ENCODE results near the gene RNF26.

The RNF26 gene

GRCh38 chr11:119316016-119316728 is 18.2 kb upstream of the RNF26 start:
- DNase-seq: no peak

- peak; percentile 26 for DNase-seq
These were observed 17.4 kb upstream of the RNF26 start, which contains the start of gene MCAM for GRCh38 chr11:119316729-119317591. Gene MCAM (minus strand): TSS chr11:119317130. CDS start chr11:119317101, 29 bp downstream.

GRCh38 chr11:119317592-119318239 is 16.6 kb upstream of the RNF26 start:
- no peak for DNase-seq

GRCh38 chr11:119318240-119319135 is 15.8 kb upstream of the RNF26 start:
- DNase-seq: peak; percentile 42

GRCh38 chr11:119319136-119319699 is 15.1 kb upstream of the RNF26 start:
- no peak for DNase-seq

GRCh38 chr11:119319700-119320239 is 14.6 kb upstream of the RNF26 start:
- no peak for DNase-seq

- DNase-seq: no peak
These were observed 14.0 kb upstream of the RNF26 start for GRCh38 chr11:119320240-119320775.

GRCh38 chr11:119320776-119321524 is 13.4 kb upstream of the RNF26 start:
- DNase-seq: no peak

GRCh38 chr11:119322360-119322739 is 12.0 kb upstream of the RNF26 start:
- DNase-seq: no peak

- no peak for DNase-seq
These were observed 11.3 kb upstream of the RNF26 start for GRCh38 chr11:119322921-119323531.

- peak; percentile 26 for DNase-seq
These were observed 10.7 kb upstream of the RNF26 start for GRCh38 chr11:119323532-119324033.

GRCh38 chr11:119324189-119324588 is 10.1 kb upstream of the RNF26 start:
- no peak for DNase-seq

GRCh38 chr11:119329320-119329719 is 5.0 kb upstream of the RNF26 start:
- no peak for DNase-seq

GRCh38 chr11:119330237-119330636 is 4.1 kb upstream of the RNF26 start:
- no peak for DNase-seq

- DNase-seq: no peak
These were observed 2.1 kb upstream of the RNF26 start for GRCh38 chr11:119332111-119332765.

- no peak for DNase-seq
These were observed 846 bp downstream of the RNF26 start for GRCh38 chr11:119335091-119335654.

GRCh38 chr11:119335655-119336543 is 1.6 kb downstream of the RNF26 start:
- no peak for DNase-seq

All from SHP77 treated with DMSO at 0.1 percent for 48 hours (cell line).